GM23338 (cell line): ENCODE results near the gene AMFR. TPM values are rescaled to one million over a fixed set of nuclear protein-coding genes. Genes with fewer than 3 reads are reported as not detected.

Experiments used
- ATAC-seq: fragments of 200-7000 bp; cut with Tn5 transposase; 3 replicates; pipeline ENCODE4 v1.9.1; 2020
- DNase-seq: peaks from one replicate; pipeline ENCODE4 v3.0.0-alpha.2; 2015; ENCODE audit warnings: low spot score
- H2AFZ ChIP-seq: fragments of 200-600 bp; sonication (generic); 2 replicates; pipeline ENCODE4 v1.8.0; 2016; ENCODE audit warnings: antibody characterized with exemption, mild to moderate bottlenecking, moderate library complexity
- H3F3A ChIP-seq: fragments of 200-600 bp; sonication (generic); replicated peaks from 2 replicates; pipeline ENCODE4 v1.8.0; 2017; ENCODE audit warnings: antibody characterized with exemption, mixed run types, low read depth
- H3K27ac ChIP-seq: fragments of 200-600 bp; sonication (generic); 2 replicates; pipeline ENCODE4 v1.6.1; 2016; ENCODE audit warnings: low read depth
- H3K27me3 ChIP-seq: fragments of 200-600 bp; sonication (generic); 2 replicates; pipeline ENCODE4 v1.8.0; 2016; ENCODE audit warnings: mild to moderate bottlenecking, mixed run types, moderate library complexity; ENCODE audit not compliant: insufficient read depth
- H3K36me3 ChIP-seq: fragments of 200-600 bp; sonication (generic); 2 replicates; pipeline ENCODE4 v1.8.0; 2016; ENCODE audit warnings: mild to moderate bottlenecking; ENCODE audit not compliant: insufficient read depth
- H3K4me1 ChIP-seq: fragments of 200-600 bp; sonication (generic); 2 replicates; pipeline ENCODE4 v1.8.0; 2016; ENCODE audit warnings: mild to moderate bottlenecking, moderate library complexity; ENCODE audit not compliant: insufficient read depth
- H3K4me2 ChIP-seq: fragments of 200-600 bp; sonication (generic); 2 replicates; pipeline ENCODE4 v1.7.1; 2017; ENCODE audit warnings: mixed run types
- H3K4me3 ChIP-seq: fragments of 200-600 bp; sonication (generic); 2 replicates; pipeline ENCODE4 v1.6.1; 2016; ENCODE audit warnings: mixed run types
- H3K79me2 ChIP-seq: fragments of 200-600 bp; sonication (generic); replicated peaks from 2 replicates; pipeline ENCODE4 v1.8.0; 2017; ENCODE audit warnings: mild to moderate bottlenecking; ENCODE audit not compliant: insufficient read depth
- H3K9me2 ChIP-seq: fragments of 200-600 bp; sonication (generic); 2 replicates; pipeline ENCODE4 v1.8.0; 2017; ENCODE audit not compliant: insufficient read depth
- H4K20me1 ChIP-seq: fragments of 200-600 bp; sonication (generic); replicated peaks from 2 replicates; pipeline ENCODE4 v1.8.0; 2017; ENCODE audit warnings: mild to moderate bottlenecking; ENCODE audit not compliant: insufficient read depth
- H3K27ac Mint-ChIP-seq: 2 replicates; pipeline ENCODE4 v1.8.0; 2020; ENCODE audit warnings: inconsistent platforms, mild to moderate bottlenecking, moderate library complexity, mixed read lengths
- H3K27me3 Mint-ChIP-seq: 3 replicates; pipeline ENCODE4 v1.8.0; 2022; ENCODE audit warnings: low read depth, mild to moderate bottlenecking, moderate library complexity, mixed read lengths, inconsistent platforms; ENCODE audit not compliant: insufficient read depth, poor library complexity
- H3K36me3 Mint-ChIP-seq: 3 replicates; pipeline ENCODE4 v1.8.0; 2021; ENCODE audit warnings: low read depth, mild to moderate bottlenecking, inconsistent platforms, moderate library complexity, mixed read lengths
- H3K4me1 Mint-ChIP-seq: 3 replicates; pipeline ENCODE4 v1.8.0; 2020; ENCODE audit warnings: mild to moderate bottlenecking, inconsistent platforms, mixed read lengths
- H3K4me3 Mint-ChIP-seq: 3 replicates; pipeline ENCODE4 v1.8.0; 2021; ENCODE audit warnings: moderate library complexity, mild to moderate bottlenecking, inconsistent platforms, mixed read lengths
- H3K9me3 Mint-ChIP-seq: 3 replicates; pipeline ENCODE4 v1.8.0; 2020; ENCODE audit warnings: moderate library complexity, mild to moderate bottlenecking, inconsistent platforms, mixed read lengths
- CTCF ChIP-seq, 2 experiments: fragments of 200-600 bp in 1 of 2; sonication (generic) in 1 of 2; conservative IDR thresholded peaks; 2 replicates each; pipeline versions ENCODE4 v1.5.1 to v1.6.1; 2016 to 2017; ENCODE audit warnings: antibody characterized with exemption in 2 of 2, low read depth in 2 of 2, mild to moderate bottlenecking in 2 of 2, moderate library complexity in 1 of 2
- ETS1 ChIP-seq: IDR thresholded peaks from 2 replicates; pipeline ENCODE4 v1.6.1; 2016; ENCODE audit warnings: antibody characterized with exemption
- EZH2 ChIP-seq: fragments of 200-600 bp; sonication (generic); IDR thresholded peaks from one replicate; pipeline ENCODE4 v1.8.0; 2017; ENCODE audit warnings: antibody characterized with exemption, mild to moderate bottlenecking, low read depth; ENCODE audit not compliant: unreplicated experiment
- EZH2phosphoT487 ChIP-seq: fragments of 200-600 bp; sonication (generic); IDR thresholded peaks from one replicate; pipeline ENCODE4 v1.8.1; 2018; ENCODE audit warnings: antibody characterized with exemption; ENCODE audit not compliant: unreplicated experiment
- JUNB ChIP-seq: IDR thresholded peaks from one replicate; pipeline ENCODE4 v1.6.1; 2016; ENCODE audit warnings: antibody characterized with exemption; ENCODE audit not compliant: unreplicated experiment
- POLR2AphosphoS5 ChIP-seq: IDR thresholded peaks from 2 replicates; pipeline ENCODE4 v1.6.1; 2016; ENCODE audit warnings: antibody characterized with exemption, low read depth
- ZNF114 ChIP-seq: fragments of 250-450 bp; sonication (Bioruptor Pico); IDR thresholded peaks from 2 replicates; pipeline ENCODE4 v1.5.0; 2020; ENCODE audit warnings: mild to moderate bottlenecking, moderate library complexity
- ZNF331 ChIP-seq: fragments of 250-450 bp; sonication (Bioruptor Pico); IDR thresholded peaks from 2 replicates; pipeline ENCODE4 v1.5.0; 2020; ENCODE audit warnings: low read depth, mild to moderate bottlenecking, moderate library complexity
- polyA plus RNA-seq: library from polyadenylated mRNA; unstranded; fragments of >200 nt; fragmentation: Nextera tagmentation; extraction: Ambion mirVana; gene quantifications from 2 replicates; pipeline ENCODE4 v1.2.1, GENCODE V29; 2016
- total RNA-seq: library from RNA; depleted of rRNA; stranded (reverse); fragments of >200 nt; shearing (Covaris generic); gene quantifications from 2 replicates; pipeline ENCODE4 v1.2.3, GENCODE V29; 2014
- TF ChIP-seq, protein P1 (sequence below): IDR thresholded peaks from one replicate; pipeline ENCODE4 v1.6.1; 2018; ENCODE audit warnings: antibody characterized with exemption; ENCODE audit not compliant: unreplicated experiment

Gene AMFR
- total and polyA plus RNA-seq, 2 experiments from 2014 or later: 9.0 to 41.1 TPM

GRCh38 chr16:56360117-56361008 is 65.0 kb downstream of the AMFR start:
- Mint-ChIP-seq H3K9me3 (no peaks in the 10 kb centered on the region), H3K4me3 (no peak overlapping the region)
- no peak for DNase-seq

GRCh38 chr16:56357765-56358322 is 67.5 kb downstream of the AMFR start:
- Histone ChIP-seq H3K4me2 (0 out of 2 replicates have a peak overlapping the region, but pooled peaks have one; percentile 74), H3K27me3 (no peaks in the 10 kb centered on the region), H3F3A (no peaks in the 10 kb centered on the region; the same call in 1 of the 2 replicates), H3K4me3 (no peak overlapping the region), H3K27ac (peak overlapping the region; percentile 60; the same call in 1 of the 2 replicates), H3K4me1 (peaks cover 23% of the 10 kb centered on the region), H3K36me3 (no peaks in the 10 kb centered on the region), H2AFZ (peak overlapping the region; percentile 84), H4K20me1 (no peaks in the 10 kb centered on the region), H3K9me2 (no peaks in the 10 kb centered on the region), H3K79me2 (no peaks in the 10 kb centered on the region)
- Mint-ChIP-seq H3K4me3 (no peak overlapping the region), H3K9me3 (no peaks in the 10 kb centered on the region), H3K36me3 (peaks cover 4% of the 10 kb centered on the region; the same call in 1 of the 3 replicates), H3K27ac (no peak overlapping the region), H3K27me3 (peaks cover 7% of the 10 kb centered on the region), H3K4me1 (peaks cover 38% of the 10 kb centered on the region)
- DNase-seq (peak; percentile 69), ATAC-seq (peak; percentile 54)
- TF ChIP-seq CTCF (conservative IDR thresholded peaks at IDR 0.05; ENCODE audit: low read depth in 2 of 2) (peak; percentile 47 to 51), JUNB (no peak), ZNF114 (no peak), EZH2phosphoT487 (no peak)

More at GRCh38 chr16:56360117-56361008, 65.0 kb downstream of the AMFR start:
- no peak for ATAC-seq
- H3K27ac ChIP-seq: no peak overlapping the region
- H3K27me3 ChIP-seq: no peaks in the 10 kb centered on the region
- Mint-ChIP-seq H3K36me3 (peaks cover 4% of the 10 kb centered on the region; the same call in 1 of the 3 replicates), H3K27ac (no peak overlapping the region; the same call in 1 of the 2 replicates), H3K4me1 (peaks cover 38% of the 10 kb centered on the region), H3K27me3 (peaks cover 7% of the 10 kb centered on the region)
- H2AFZ ChIP-seq: no peak overlapping the region
- peaks cover 22% of the 10 kb centered on the region for H3K4me1 ChIP-seq
- H3K36me3 ChIP-seq: no peaks in the 10 kb centered on the region
- no peak overlapping the region for H3K4me2 ChIP-seq
- H3K4me3 ChIP-seq: no peak overlapping the region
- no peaks in the 10 kb centered on the region; the same call in 1 of the 2 replicates for H3F3A ChIP-seq
- no peaks in the 10 kb centered on the region for H3K9me2 ChIP-seq
- no peak for TF ChIP-seq JUNB
- no peak for TF ChIP-seq ETS1
- TF ChIP-seq POLR2AphosphoS5: no peak
- TF ChIP-seq, protein P1, sequence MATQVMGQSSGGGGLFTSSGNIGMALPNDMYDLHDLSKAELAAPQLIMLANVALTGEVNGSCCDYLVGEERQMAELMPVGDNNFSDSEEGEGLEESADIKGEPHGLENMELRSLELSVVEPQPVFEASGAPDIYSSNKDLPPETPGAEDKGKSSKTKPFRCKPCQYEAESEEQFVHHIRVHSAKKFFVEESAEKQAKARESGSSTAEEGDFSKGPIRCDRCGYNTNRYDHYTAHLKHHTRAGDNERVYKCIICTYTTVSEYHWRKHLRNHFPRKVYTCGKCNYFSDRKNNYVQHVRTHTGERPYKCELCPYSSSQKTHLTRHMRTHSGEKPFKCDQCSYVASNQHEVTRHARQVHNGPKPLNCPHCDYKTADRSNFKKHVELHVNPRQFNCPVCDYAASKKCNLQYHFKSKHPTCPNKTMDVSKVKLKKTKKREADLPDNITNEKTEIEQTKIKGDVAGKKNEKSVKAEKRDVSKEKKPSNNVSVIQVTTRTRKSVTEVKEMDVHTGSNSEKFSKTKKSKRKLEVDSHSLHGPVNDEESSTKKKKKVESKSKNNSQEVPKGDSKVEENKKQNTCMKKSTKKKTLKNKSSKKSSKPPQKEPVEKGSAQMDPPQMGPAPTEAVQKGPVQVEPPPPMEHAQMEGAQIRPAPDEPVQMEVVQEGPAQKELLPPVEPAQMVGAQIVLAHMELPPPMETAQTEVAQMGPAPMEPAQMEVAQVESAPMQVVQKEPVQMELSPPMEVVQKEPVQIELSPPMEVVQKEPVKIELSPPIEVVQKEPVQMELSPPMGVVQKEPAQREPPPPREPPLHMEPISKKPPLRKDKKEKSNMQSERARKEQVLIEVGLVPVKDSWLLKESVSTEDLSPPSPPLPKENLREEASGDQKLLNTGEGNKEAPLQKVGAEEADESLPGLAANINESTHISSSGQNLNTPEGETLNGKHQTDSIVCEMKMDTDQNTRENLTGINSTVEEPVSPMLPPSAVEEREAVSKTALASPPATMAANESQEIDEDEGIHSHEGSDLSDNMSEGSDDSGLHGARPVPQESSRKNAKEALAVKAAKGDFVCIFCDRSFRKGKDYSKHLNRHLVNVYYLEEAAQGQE: no peak
- no peak for TF ChIP-seq ZNF331
- no peak for TF ChIP-seq EZH2
- H4K20me1 ChIP-seq: no peaks in the 10 kb centered on the region
- no peaks in the 10 kb centered on the region for H3K79me2 ChIP-seq
